MCF 10A (cell line): ENCODE results near the gene CCDC141. TPM values are rescaled to one million over a fixed set of nuclear protein-coding genes. Genes with fewer than 3 reads are reported as not detected.

ENCODE experiments used
- BruUV-seq: library from RNA; stranded (reverse); fragments of 400-500 nt; replicated peaks from 2 replicates; lab custom pipeline; 2021; lab: Mats Ljungman, UMichigan
- CTCF ChIA-PET: fragments of 300-600 bp; sonication (Branson Sonifier 250); formaldehyde crosslinking; extraction: SDS; loops from one replicate; lab custom pipeline; 2021; ENCODE audit warnings: antibody characterized with exemption, inconsistent platforms; lab: Yijun Ruan, JAX
- POLR2A ChIA-PET: fragments of 300-600, 350-650 bp; sonication (Branson Sonifier 250); formaldehyde crosslinking; extraction: SDS; loops from one replicate; lab custom pipeline; 2020; ENCODE audit warnings: antibody characterized with exemption, inconsistent platforms; lab: Yijun Ruan, JAX
- DNase-seq: peaks from one replicate; pipeline ENCODE4 v3.0.0-alpha.2; 2018; ENCODE audit not compliant: unreplicated experiment
- H3K27ac Mint-ChIP-seq: one replicate; pipeline ENCODE4 v1.8.0; 2022; ENCODE audit warnings: mild to moderate bottlenecking, low read depth, mixed read lengths; ENCODE audit not compliant: unreplicated experiment
- H3K27me3 Mint-ChIP-seq: one replicate; pipeline ENCODE4 v1.8.0; 2022; ENCODE audit warnings: mixed read lengths; ENCODE audit not compliant: insufficient read depth, unreplicated experiment
- H3K36me3 Mint-ChIP-seq: one replicate; pipeline ENCODE4 v1.8.0; 2022; ENCODE audit warnings: mild to moderate bottlenecking, moderate library complexity, mixed read lengths; ENCODE audit not compliant: insufficient read depth, unreplicated experiment
- H3K4me1 Mint-ChIP-seq: one replicate; pipeline ENCODE4 v1.8.0; 2022; ENCODE audit warnings: mixed read lengths; ENCODE audit not compliant: insufficient read depth, unreplicated experiment
- H3K4me3 Mint-ChIP-seq: one replicate; pipeline ENCODE4 v1.8.0; 2022; ENCODE audit warnings: mild to moderate bottlenecking, moderate library complexity, mixed read lengths; ENCODE audit not compliant: unreplicated experiment
- H3K9me3 Mint-ChIP-seq: one replicate; pipeline ENCODE4 v1.8.0; 2022; ENCODE audit warnings: mixed read lengths; ENCODE audit not compliant: unreplicated experiment
- CTCF ChIP-seq: fragments of 200-600 bp; IDR thresholded peaks from one replicate; pipeline ENCODE4 v1.8.0; 2022; ENCODE audit warnings: antibody characterized with exemption, mild to moderate bottlenecking; ENCODE audit not compliant: unreplicated experiment
- intact Hi-C: fragments of 100-400 bp; cut with micrococcal nuclease; formaldehyde crosslinking; loops from 2 replicates; pipeline ENCODE4 v1.14.1; 2022
- total RNA-seq: library from RNA; stranded (reverse); gene quantifications from 2 replicates; pipeline ENCODE4 v1.2.3, GENCODE V29; 2022

CCDC141 gene
- total RNA-seq, 1 experiment from 2014 or later: not detected

GRCh38 chr2:178924817-178925216 lies 125.1 kb downstream of the CCDC141 start:
- no peaks in the 10 kb centered on the region for H3K4me1 Mint-ChIP-seq
- no peaks in the 10 kb centered on the region for H3K9me3 Mint-ChIP-seq
- CTCF ChIA-PET: interaction anchor here (0.6 to 1.8 kb wide), 3 partner anchors 33 to 201 kb away, joined by 4 to 7 read pairs (median 5); no protein-coding TSS in a partner anchor
- intact Hi-C loops: no loop called here
- no peaks in the 10 kb centered on the region for H3K36me3 Mint-ChIP-seq
- BruUV-seq: no TSS peak
- DNase-seq: no peak
- no peaks in the 10 kb centered on the region for H3K27me3 Mint-ChIP-seq
- TF ChIP-seq CTCF: no peak
- H3K27ac Mint-ChIP-seq: no peak overlapping the region
- POLR2A ChIA-PET: no interaction called here
- no peak overlapping the region for H3K4me3 Mint-ChIP-seq

- TF ChIP-seq CTCF: no peak
- Mint-ChIP-seq H3K36me3 (no peaks in the 10 kb centered on the region), H3K9me3 (no peaks in the 10 kb centered on the region), H3K27ac (no peak overlapping the region), H3K27me3 (no peaks in the 10 kb centered on the region), H3K4me3 (no peak overlapping the region), H3K4me1 (no peaks in the 10 kb centered on the region)
- ChIA-PET CTCF (interaction anchor here (0.6 to 1.8 kb wide), 5 partner anchors 9 to 754 kb away, joined by 3 to 7 read pairs (median 5); no protein-coding TSS in a partner anchor), POLR2A (interaction anchor here (0.7 kb wide), 1 partner anchor 101 kb away, joined by 3 read pairs; no protein-coding TSS in a partner anchor)
- intact Hi-C loops: no loop called here
- no peak for DNase-seq
- no TSS peak for BruUV-seq
These were observed 126.4 kb downstream of the CCDC141 start for GRCh38 chr2:178923546-178923945.

- ChIA-PET POLR2A (no interaction called here), CTCF (interaction anchor here (1.6 kb wide), 1 partner anchor 126 kb away, joined by 4 read pairs; no protein-coding TSS in a partner anchor)
- H3K9me3 Mint-ChIP-seq: no peaks in the 10 kb centered on the region
- no peak overlapping the region for H3K4me3 Mint-ChIP-seq
- no TSS peak for BruUV-seq
- DNase-seq: no peak
- no peaks in the 10 kb centered on the region for H3K36me3 Mint-ChIP-seq
- H3K27me3 Mint-ChIP-seq: no peaks in the 10 kb centered on the region
- intact Hi-C loops: no loop called here
- no peak for TF ChIP-seq CTCF
- no peaks in the 10 kb centered on the region for H3K4me1 Mint-ChIP-seq
- no peak overlapping the region for H3K27ac Mint-ChIP-seq
These were observed 128.9 kb downstream of the CCDC141 start for GRCh38 chr2:178920916-178921513.

- TF ChIP-seq CTCF: no peak
- no TSS peak for BruUV-seq
- no peaks in the 10 kb centered on the region for H3K9me3 Mint-ChIP-seq
- POLR2A ChIA-PET: no interaction called here
- CTCF ChIA-PET: interaction anchor here (1.1 kb wide), 1 partner anchor 9 kb away, joined by 4 read pairs; no protein-coding TSS in a partner anchor
- H3K4me1 Mint-ChIP-seq: peaks cover 5% of the 10 kb centered on the region
- DNase-seq: no peak
- H3K27me3 Mint-ChIP-seq: no peaks in the 10 kb centered on the region
- intact Hi-C loops: no loop called here
- H3K36me3 Mint-ChIP-seq: no peaks in the 10 kb centered on the region
- H3K27ac Mint-ChIP-seq: no peak overlapping the region
- H3K4me3 Mint-ChIP-seq: no peak overlapping the region
These were observed 132.4 kb downstream of the CCDC141 start for GRCh38 chr2:178917555-178917954.
